H1 (cell line): ENCODE measurements around the gene BPHL. TPM values are rescaled to one million over a fixed set of nuclear protein-coding genes. Genes with fewer than 3 reads are reported as not detected.

ENCODE experiments used
- CTCF ChIA-PET: fragments of 300-600 bp; sonication (Branson Sonifier 250); formaldehyde crosslinking; loops from one replicate; lab custom pipeline; 2021; ENCODE audit not compliant: partially characterized antibody; lab: Charles Lee
- POLR2A ChIA-PET: fragments of 300-600 bp; sonication (Branson Sonifier 250); formaldehyde crosslinking; loops from one replicate; lab custom pipeline; 2021; ENCODE audit warnings: inconsistent platforms; ENCODE audit not compliant: partially characterized antibody; lab: Charles Lee
- DNase-seq, 2 experiments: peaks; one replicate each; pipeline versions ENCODE4 v3.0.0 to v3.0.0-alpha.2; 2010 to 2022; ENCODE audit warnings: low spot score in 2 of 2, low read depth in 1 of 2, mixed read lengths in 1 of 2
- FAIRE-seq: peaks from 2 replicates; lab custom pipeline; 2011; peaks lifted over from hg19 to GRCh38; lab: Jason Lieb, UNC
- H2AFZ ChIP-seq: 2 replicates; pipeline ENCODE4 v1.8.1; 2012; ENCODE audit warnings: low read length, inconsistent platforms
- H2AK5ac ChIP-seq: 2 replicates; pipeline ENCODE4 v1.6.1; 2013; ENCODE audit warnings: low read depth, low read length
- H2BK120ac ChIP-seq: replicated peaks from 2 replicates; pipeline ENCODE3; 2013; ENCODE audit warnings: low read depth, low read length, inconsistent platforms
- H2BK12ac ChIP-seq: 2 replicates; pipeline ENCODE4 v1.6.1; 2013; ENCODE audit warnings: low read depth, low read length
- H2BK15ac ChIP-seq: 2 replicates; pipeline ENCODE4 v1.6.1; 2013; ENCODE audit warnings: low read length
- H2BK20ac ChIP-seq: 2 replicates; pipeline ENCODE4 v1.6.1; 2013; ENCODE audit warnings: low read length
- H2BK5ac ChIP-seq: 2 replicates; pipeline ENCODE4 v1.6.1; 2013; ENCODE audit warnings: low read depth, low read length
- H3K14ac ChIP-seq: 2 replicates; pipeline ENCODE4 v1.6.1; 2013; ENCODE audit warnings: inconsistent platforms; ENCODE audit not compliant: insufficient read length
- H3K18ac ChIP-seq: 2 replicates; pipeline ENCODE4 v1.6.1; 2013; ENCODE audit warnings: low read length; ENCODE audit errors: extremely low read depth
- H3K23ac ChIP-seq: 2 replicates; pipeline ENCODE4 v1.6.1; 2013; ENCODE audit warnings: inconsistent platforms; ENCODE audit not compliant: insufficient read length
- H3K23me2 ChIP-seq: 2 replicates; pipeline ENCODE4 v1.6.1; 2013; ENCODE audit warnings: low read depth, low read length
- H3K27ac ChIP-seq: 2 replicates; pipeline ENCODE4 v1.6.1; 2011; ENCODE audit warnings: low read depth, low read length, inconsistent platforms
- H3K27me3 ChIP-seq, 4 experiments: replicated peaks in 1 of 4; 1 replicate in 1 of 4; 2 replicates in 3 of 4; pipeline versions ENCODE4 v1.6.1 to v1.8.1; 2011 to 2013; ENCODE audit warnings: low read length in 3 of 4, mild to moderate bottlenecking in 3 of 4, inconsistent platforms in 2 of 4, mixed read lengths in 2 of 4, moderate library complexity in 1 of 4; ENCODE audit not compliant: control insufficient read depth in 3 of 4, insufficient read depth in 3 of 4; ENCODE audit errors: extremely low read depth in 1 of 4
- H3K36me3 ChIP-seq, 4 experiments: 2 replicates each; pipeline versions ENCODE4 v1.6.1 to v1.8.1; 2011 to 2013; ENCODE audit warnings: mild to moderate bottlenecking in 4 of 4, low read length in 3 of 4, moderate library complexity in 2 of 4, control low read depth in 1 of 4, inconsistent platforms in 1 of 4; ENCODE audit not compliant: insufficient read depth in 4 of 4, control insufficient read depth in 2 of 4
- H3K4ac ChIP-seq: replicated peaks from 2 replicates; pipeline ENCODE3; 2013; ENCODE audit warnings: low read length, low read depth, mixed read lengths, inconsistent platforms; ENCODE audit not compliant: insufficient read length
- H3K4me1 ChIP-seq, 4 experiments: replicated peaks in 1 of 4; 1 replicate in 1 of 4; 2 replicates in 3 of 4; pipeline versions ENCODE4 v1.6.1 to v1.8.1; 2011 to 2013; ENCODE audit warnings: low read length in 3 of 4, inconsistent platforms in 2 of 4, mixed read lengths in 1 of 4; ENCODE audit not compliant: insufficient read depth in 4 of 4, control insufficient read depth in 3 of 4
- H3K4me2 ChIP-seq, 2 experiments: 2 replicates each; pipeline versions ENCODE4 v1.6.1 to v1.8.1; 2011 to 2013; ENCODE audit warnings: low read depth in 2 of 2, low read length in 2 of 2, control low read depth in 1 of 2, inconsistent platforms in 1 of 2, mild to moderate bottlenecking in 1 of 2; ENCODE audit not compliant: insufficient read depth in 1 of 2
- H3K4me3 ChIP-seq, 4 experiments: fragments of 200-600, 300-600 bp in 1 of 4; sonication (generic), shearing (Covaris generic), sonication (Bioruptor Twin) in 1 of 4; 2 replicates each; pipeline versions ENCODE4 v1.5.1 to v1.8.1; 2011 to 2016; ENCODE audit warnings: low read length in 4 of 4, low read depth in 3 of 4, control low read depth in 2 of 4, inconsistent platforms in 2 of 4, mild to moderate bottlenecking in 2 of 4, mixed read lengths in 1 of 4, moderate library complexity in 1 of 4; ENCODE audit not compliant: insufficient read depth in 2 of 4; ENCODE audit errors: extremely low read depth in 1 of 4
- H3K56ac ChIP-seq: replicated peaks from 2 replicates; pipeline ENCODE3; 2013; ENCODE audit warnings: low read depth, mild to moderate bottlenecking, mixed read lengths, low read length, inconsistent platforms; ENCODE audit not compliant: insufficient read length
- H3K79me1 ChIP-seq: 2 replicates; pipeline ENCODE4 v1.6.1; 2013; ENCODE audit warnings: low read depth, low read length, control low read depth
- H3K79me2 ChIP-seq, 2 experiments: 2 replicates each; pipeline versions ENCODE4 v1.6.1 to v1.8.1; 2012 to 2013; ENCODE audit warnings: low read length in 2 of 2, mild to moderate bottlenecking in 2 of 2, inconsistent platforms in 1 of 2; ENCODE audit not compliant: insufficient read depth in 2 of 2, control insufficient read depth in 1 of 2
- H3K9ac ChIP-seq, 4 experiments: replicated peaks in 1 of 4; 1 replicate in 1 of 4; 2 replicates in 3 of 4; pipeline versions ENCODE4 v1.6.1 to v1.8.1; 2011 to 2013; ENCODE audit warnings: low read depth in 3 of 4, low read length in 3 of 4, control low read depth in 2 of 4, mild to moderate bottlenecking in 2 of 4, moderate library complexity in 2 of 4, inconsistent platforms in 1 of 4; ENCODE audit errors: extremely low read depth in 1 of 4
- H3K9me3 ChIP-seq, 2 experiments: 2 replicates each; pipeline versions ENCODE4 v1.6.1 to v1.8.1; 2012 to 2013; ENCODE audit warnings: mild to moderate bottlenecking in 2 of 2, moderate library complexity in 2 of 2, control low read depth in 1 of 2, inconsistent platforms in 1 of 2, low read depth in 1 of 2, low read length in 1 of 2, mixed read lengths in 1 of 2; ENCODE audit not compliant: insufficient read depth in 2 of 2
- H4K20me1 ChIP-seq, 2 experiments: replicated peaks in 1 of 2; 2 replicates each; pipeline versions ENCODE3 to v1.8.1; 2011 to 2013; ENCODE audit warnings: inconsistent platforms in 2 of 2, low read length in 2 of 2, mild to moderate bottlenecking in 1 of 2; ENCODE audit not compliant: insufficient read depth in 2 of 2, control insufficient read depth in 1 of 2
- H4K5ac ChIP-seq: 2 replicates; pipeline ENCODE4 v1.6.1; 2013; ENCODE audit warnings: low read length, low read depth, mixed read lengths, inconsistent platforms; ENCODE audit not compliant: insufficient read length
- H4K8ac ChIP-seq: 2 replicates; pipeline ENCODE4 v1.8.0; 2013; ENCODE audit warnings: mild to moderate bottlenecking, moderate library complexity, low read length, inconsistent platforms; ENCODE audit not compliant: insufficient read depth; ENCODE audit errors: extremely low read depth
- H4K91ac ChIP-seq: replicated peaks from 2 replicates; pipeline ENCODE3; 2013; ENCODE audit warnings: low read length, mixed read lengths, inconsistent platforms; ENCODE audit not compliant: insufficient read length
- CTBP2 ChIP-seq: IDR thresholded peaks from 2 replicates; pipeline ENCODE4 v1.7.0; 2011; ENCODE audit warnings: borderline replicate concordance, mild to moderate bottlenecking, moderate library complexity, mixed read lengths, low read length; ENCODE audit not compliant: insufficient read depth, insufficient read length
- EZH2 ChIP-seq: fragments of 200-600 bp; sonication (generic); IDR thresholded peaks from 2 replicates; pipeline ENCODE4 v1.7.1; 2012; ENCODE audit warnings: low read depth, mild to moderate bottlenecking, moderate library complexity, low read length, inconsistent platforms; ENCODE audit not compliant: severe bottlenecking
- FOSL1 ChIP-seq: IDR thresholded peaks from 2 replicates; pipeline ENCODE4 v1.6.1; 2011; ENCODE audit warnings: mild to moderate bottlenecking, low read depth, low read length, moderate library complexity; ENCODE audit not compliant: insufficient read depth
- HDAC6 ChIP-seq: IDR thresholded peaks from one replicate; pipeline ENCODE4 v1.7.1; 2012; ENCODE audit warnings: low read depth, mild to moderate bottlenecking, inconsistent platforms, low read length, moderate library complexity
- KDM5A ChIP-seq: fragments of 200-600 bp; IDR thresholded peaks from 2 replicates; pipeline ENCODE4 v1.7.1; 2012; ENCODE audit warnings: mild to moderate bottlenecking, low read length, inconsistent platforms, mixed read lengths
- PHF8 ChIP-seq: fragments of 200-600 bp; sonication (generic); conservative IDR thresholded peaks from 2 replicates; pipeline ENCODE4 v1.7.1; 2012; ENCODE audit warnings: low read depth, mild to moderate bottlenecking, inconsistent platforms, low read length, moderate library complexity
- RNF2 ChIP-seq: fragments of 200-900, 300-1000 bp; sonication (generic); IDR thresholded peaks from 2 replicates; pipeline ENCODE4 v1.7.1; 2016; ENCODE audit warnings: borderline replicate concordance, low read depth, mild to moderate bottlenecking, antibody characterized with exemption, low read length; ENCODE audit not compliant: poor library complexity, severe bottlenecking; ENCODE audit errors: missing control alignments
- SRF ChIP-seq: IDR thresholded peaks from 2 replicates; pipeline ENCODE4 v1.6.1; 2011; ENCODE audit warnings: mild to moderate bottlenecking, low read depth, low read length, moderate library complexity
- TAF1 ChIP-seq: IDR thresholded peaks from 2 replicates; pipeline ENCODE4 v1.6.1; 2011; ENCODE audit warnings: mild to moderate bottlenecking, low read depth, low read length
- TAF7 ChIP-seq: optimal IDR thresholded peaks from 2 replicates; pipeline ENCODE3; 2011; ENCODE audit warnings: low read depth, mild to moderate bottlenecking, inconsistent platforms, low read length, moderate library complexity, borderline replicate concordance
- TEAD4 ChIP-seq: IDR thresholded peaks from 2 replicates; pipeline ENCODE4 v1.6.1; 2012; ENCODE audit warnings: low read depth, low read length, inconsistent platforms, mixed read lengths
- WGBS, 2 experiments: shearing (Covaris generic) in 1 of 2; methylation state at CpG; one replicate each; pipeline versions ENCODE4 v1.1.6 to v1.1.7; 2013 to 2015; ENCODE audit warnings: low lambda C conversion rate in 2 of 2, mixed read lengths in 2 of 2, inconsistent platforms in 1 of 2, low coverage in 1 of 2, missing lambda C conversion rate in 1 of 2; ENCODE audit not compliant: insufficient replicate concordance in 2 of 2, insufficient coverage in 1 of 2, insufficient read length in 1 of 2; ENCODE audit errors: extremely low coverage in 1 of 2, missing lambda C conversion rate in 1 of 2; 5-methylcytosine and 5-hydroxymethylcytosine counted together
- polyA plus RNA-seq, 7 experiments: library from polyadenylated mRNA; depleted of rRNA in 3 of 7; stranded (reverse) in 5 of 7; unstranded in 2 of 7; fragments of >200 nt in 5 of 7; fragments of 200-250 nt in 2 of 7; gene quantifications; 1 replicate in 5 of 7; 2 replicates in 1 of 7; 4 replicates in 1 of 7; pipeline versions ENCODE4 v1.2.1 to v1.2.3, GENCODE V29; 2011 to 2013; ENCODE audit warnings: missing spikeins in 2 of 7, mixed read lengths in 2 of 7
- total RNA-seq: library from RNA; stranded (reverse); fragmentation: NEBNext Ultra II Directional; extraction: Animal tissue kit (Norgen Biotek cat#: 25700); gene quantifications from 2 replicates; pipeline ENCODE4 v1.2.1, GENCODE V29; 2021

BPHL gene
- total and polyA plus RNA-seq, 2 of the 8 experiments (the other 6 are each of a cell fraction or from before 2014, with no cell fraction given), result 24.4 to 36.4 TPM

DNA sequence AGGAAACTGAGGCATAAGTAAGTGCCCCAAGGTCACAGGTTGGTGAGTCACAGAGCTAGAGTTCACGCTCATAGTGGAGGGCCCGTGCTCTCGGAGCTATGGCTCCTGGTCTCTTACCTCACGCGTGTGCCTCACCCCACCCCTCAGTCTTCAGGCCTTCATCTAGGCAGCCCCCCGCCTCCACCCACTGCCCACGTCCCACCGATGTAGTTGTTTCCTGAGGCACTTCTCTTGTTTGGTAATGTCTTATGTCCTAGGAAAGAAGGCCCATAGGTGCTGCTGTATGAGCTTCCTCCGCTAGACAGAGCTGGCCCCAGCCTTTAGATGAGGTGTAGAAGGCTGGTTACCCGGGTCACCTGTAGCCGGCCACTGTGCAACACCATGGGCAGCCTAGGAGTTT lies 45.1 kb upstream of the BPHL start:
- H3K27ac ChIP-seq, result no peak overlapping the region

More for the DNA sequence above, 45.1 kb upstream of the BPHL start:
- no peak overlapping the region for H3K9ac ChIP-seq
- H3K79me1 ChIP-seq, result peaks cover 5% of the 10 kb centered on the region; the same call in 1 of the 2 replicates
- H2AFZ ChIP-seq, result no peak overlapping the region
- peak overlapping the region; percentile 41; the same call in 1 of the 2 replicates for H2BK12ac ChIP-seq
- no peaks in the 10 kb centered on the region for H4K20me1 ChIP-seq
- CTCF ChIA-PET, result interaction anchor here (1.2 to 1.6 kb wide), 2 partner anchors 48 to 178 kb away, joined by 3 to 7 read pairs; no protein-coding TSS in a partner anchor
- no peak overlapping the region for H3K23ac ChIP-seq
- H2BK15ac ChIP-seq, result no peak overlapping the region
- FAIRE-seq (no peak), DNase-seq (no peak)
- H3K27me3 ChIP-seq, result no peaks in the 10 kb centered on the region
- H4K5ac ChIP-seq, result no peak overlapping the region
- peak overlapping the region; percentile 39 for H2BK120ac ChIP-seq
- H2AK5ac ChIP-seq, result peak overlapping the region; percentile 47
- H3K4me1 ChIP-seq, result peaks cover 7 to 28% (median 16%) of the 10 kb centered on the region in 4 experiments; a peak in 6 of 7 replicates
- no peak overlapping the region; the same call in 1 of the 2 replicates for H4K8ac ChIP-seq
- no peak for TF ChIP-seq PHF8
- TF ChIP-seq KDM5A, result no peak
- no peak for TF ChIP-seq RNF2
- no peak for TF ChIP-seq TAF7
- TF ChIP-seq CTBP2, result no peak
- TF ChIP-seq SRF, result no peak
- no peak for TF ChIP-seq FOSL1
- no peak for TF ChIP-seq HDAC6
- TF ChIP-seq TEAD4, result no peak
- TF ChIP-seq TAF1, result no peak
- no peak for TF ChIP-seq EZH2
- WGBS, 2 experiments, result 82% methylated on average over 11 of the region's 11 CpGs; no CpG with 5 or more reads in 1 of the 2 experiments
- H3K23me2 ChIP-seq, result peaks cover 3% of the 10 kb centered on the region; the same call in 1 of the 2 replicates
- no peak overlapping the region for H3K4me3 ChIP-seq
- peaks cover 0 to 16% (median 6%) of the 10 kb centered on the region in 4 experiments; a peak in 5 of 8 replicates for H3K36me3 ChIP-seq
- no peak overlapping the region for H3K56ac ChIP-seq
- POLR2A ChIA-PET, result interaction anchor here (1.0 kb wide), 1 partner anchor 25 kb away, joined by 3 read pairs; no protein-coding TSS in a partner anchor
- H3K14ac ChIP-seq, result no peak overlapping the region
- H3K9me3 ChIP-seq, result peaks cover 0 to 4% of the 10 kb centered on the region in 2 experiments; a peak in 2 of 4 replicates
- no peak overlapping the region for H3K4me2 ChIP-seq
- H3K4ac ChIP-seq, result no peak overlapping the region
- H4K91ac ChIP-seq, result peak overlapping the region; percentile 82
- 0 out of 2 replicates have a peak overlapping the region, but pooled peaks have one; percentile 40 for H3K18ac ChIP-seq
- peaks cover 3 to 59% of the 10 kb centered on the region in 2 experiments; a peak in 2 of 4 replicates for H3K79me2 ChIP-seq
- 0 out of 2 replicates have a peak overlapping the region, but pooled peaks have one; percentile 1 for H2BK20ac ChIP-seq
- H2BK5ac ChIP-seq, result peak overlapping the region; percentile 6; the same call in 1 of the 2 replicates
